ENCODE results near the gene RALB. TPM values are rescaled to one million over a fixed set of nuclear protein-coding genes. Genes with fewer than 3 reads are reported as not detected.

The RALB gene
- total RNA-seq, 2 donors from 2014 or later, result 43.7 to 48.5 TPM

GRCh38 chr2:120206022-120206581, 46.5 kb upstream of the RALB start:
- no peaks in the 10 kb centered on the region for H3K27me3 ChIP-seq
- H3K9me3 ChIP-seq, result no peaks in the 10 kb centered on the region
- H3K27ac ChIP-seq, result no peak overlapping the region
- TF ChIP-seq, protein P1, sequence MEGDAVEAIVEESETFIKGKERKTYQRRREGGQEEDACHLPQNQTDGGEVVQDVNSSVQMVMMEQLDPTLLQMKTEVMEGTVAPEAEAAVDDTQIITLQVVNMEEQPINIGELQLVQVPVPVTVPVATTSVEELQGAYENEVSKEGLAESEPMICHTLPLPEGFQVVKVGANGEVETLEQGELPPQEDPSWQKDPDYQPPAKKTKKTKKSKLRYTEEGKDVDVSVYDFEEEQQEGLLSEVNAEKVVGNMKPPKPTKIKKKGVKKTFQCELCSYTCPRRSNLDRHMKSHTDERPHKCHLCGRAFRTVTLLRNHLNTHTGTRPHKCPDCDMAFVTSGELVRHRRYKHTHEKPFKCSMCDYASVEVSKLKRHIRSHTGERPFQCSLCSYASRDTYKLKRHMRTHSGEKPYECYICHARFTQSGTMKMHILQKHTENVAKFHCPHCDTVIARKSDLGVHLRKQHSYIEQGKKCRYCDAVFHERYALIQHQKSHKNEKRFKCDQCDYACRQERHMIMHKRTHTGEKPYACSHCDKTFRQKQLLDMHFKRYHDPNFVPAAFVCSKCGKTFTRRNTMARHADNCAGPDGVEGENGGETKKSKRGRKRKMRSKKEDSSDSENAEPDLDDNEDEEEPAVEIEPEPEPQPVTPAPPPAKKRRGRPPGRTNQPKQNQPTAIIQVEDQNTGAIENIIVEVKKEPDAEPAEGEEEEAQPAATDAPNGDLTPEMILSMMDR (IDR thresholded peaks at IDR 0.05), result peak in 1 of 2 donors; percentile 51
- no peak for DNase-seq (ENCODE audit: low spot score)
- peaks cover 0 to 23% of the 10 kb centered on the region in 2 donors for H3K4me1 ChIP-seq
- H3K4me3 ChIP-seq, result no peak overlapping the region
- H3K36me3 ChIP-seq, result no peaks in the 10 kb centered on the region

DNA sequence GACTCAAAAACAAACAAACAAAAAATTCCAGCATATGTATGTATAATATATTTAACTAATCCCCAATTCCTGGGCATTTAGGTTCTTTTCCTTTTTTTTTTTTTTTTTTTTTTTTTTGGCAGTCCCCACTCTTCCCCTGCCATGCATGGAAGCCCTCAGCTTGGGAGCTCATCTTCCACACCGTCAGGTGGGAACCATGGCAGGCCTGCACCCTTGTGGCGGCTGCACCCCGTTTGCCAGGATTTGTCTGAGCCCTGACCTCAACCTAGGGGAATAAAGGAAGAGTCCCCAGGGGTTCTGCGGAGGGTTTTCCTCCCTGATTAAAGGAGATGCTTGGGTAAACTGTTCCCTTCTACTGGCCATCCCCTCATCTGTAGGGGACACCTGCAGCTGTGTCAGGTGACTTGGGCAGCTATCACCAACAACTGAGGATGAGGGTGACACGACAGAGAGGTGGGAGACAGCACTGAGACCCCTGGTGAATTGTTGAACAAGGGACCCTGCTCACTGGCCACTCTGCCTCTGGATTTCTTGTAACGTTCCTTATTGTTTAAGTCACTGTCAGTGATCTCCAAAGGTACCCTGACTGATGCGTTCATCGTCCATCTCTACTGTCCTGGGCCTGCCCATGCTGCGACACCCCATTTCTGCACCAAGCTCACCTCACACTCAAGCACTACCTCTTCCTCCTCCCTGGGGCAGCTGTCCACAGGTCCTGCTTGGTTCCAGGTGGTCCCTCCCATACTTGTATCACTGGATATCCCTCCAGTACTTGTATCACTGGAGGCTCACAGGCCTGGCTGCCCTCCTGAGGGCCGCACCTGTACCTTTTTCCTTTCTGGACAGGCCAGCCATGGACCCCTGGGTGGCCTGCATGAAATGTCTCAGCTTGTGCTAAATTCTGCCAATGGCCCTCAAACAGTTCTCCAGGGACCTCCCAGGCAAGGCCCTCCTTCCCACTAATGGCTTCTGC, 44.0 kb upstream of the RALB start:
- Histone ChIP-seq H3K4me1 (peaks cover 0 to 15% of the 10 kb centered on the region in 2 donors), H3K9me3 (no peaks in the 10 kb centered on the region), H3K27ac (no peak overlapping the region), H3K27me3 (no peaks in the 10 kb centered on the region), H3K36me3 (no peaks in the 10 kb centered on the region), H3K4me3 (no peak overlapping the region)
- TF ChIP-seq, protein P1 (IDR thresholded peaks at IDR 0.05), result no peak
- no peak for DNase-seq (ENCODE audit: low spot score)

DNA sequence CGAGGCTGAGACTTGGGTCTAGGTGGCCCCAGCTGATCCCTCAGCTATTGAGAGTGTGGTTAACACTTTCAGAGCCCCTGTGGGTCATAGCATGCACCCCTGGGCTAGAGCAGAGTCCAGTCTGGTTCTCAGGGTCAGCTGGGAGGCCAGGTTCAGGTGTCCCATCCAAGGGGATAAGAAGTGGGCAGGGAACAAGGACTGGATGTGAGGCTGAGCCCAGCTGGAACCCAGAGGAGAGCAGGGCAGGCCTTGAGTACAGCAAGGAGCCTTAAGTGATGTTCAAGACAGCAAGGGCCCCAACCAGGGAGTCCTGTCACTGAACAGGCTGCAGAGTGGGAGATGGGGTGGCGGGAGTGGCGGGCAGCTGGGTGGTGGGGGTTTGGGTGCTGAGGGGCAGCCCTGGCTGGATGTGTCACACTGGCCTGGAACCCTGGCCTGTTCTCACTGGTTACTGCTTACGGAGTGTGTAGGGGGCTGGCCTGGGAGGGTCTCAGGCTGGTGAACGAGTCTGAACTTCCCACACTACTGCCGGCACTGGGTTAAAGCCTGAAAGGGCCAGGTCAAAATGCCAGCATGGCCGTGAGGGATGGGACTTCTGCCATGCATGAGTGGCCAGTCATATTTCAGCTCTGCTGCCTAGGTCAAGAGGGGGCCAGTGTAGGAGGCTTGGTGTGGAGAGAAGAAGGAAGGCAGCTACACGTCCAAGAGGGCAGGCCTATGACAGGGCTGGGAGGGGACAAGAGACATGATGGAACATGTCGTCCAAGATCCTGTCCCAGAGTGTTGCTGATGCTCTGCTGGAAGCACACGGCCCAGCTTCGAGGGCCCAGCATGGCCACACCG, 43.0 kb upstream of the RALB start:
- Histone ChIP-seq H3K36me3 (no peaks in the 10 kb centered on the region), H3K27me3 (no peaks in the 10 kb centered on the region), H3K4me1 (peaks cover 0 to 7% of the 10 kb centered on the region in 2 donors), H3K9me3 (no peaks in the 10 kb centered on the region), H3K4me3 (no peak overlapping the region), H3K27ac (no peak overlapping the region)
- TF ChIP-seq, protein P1 (IDR thresholded peaks at IDR 0.05), result no peak
- no peak for DNase-seq (ENCODE audit: low spot score)

DNA sequence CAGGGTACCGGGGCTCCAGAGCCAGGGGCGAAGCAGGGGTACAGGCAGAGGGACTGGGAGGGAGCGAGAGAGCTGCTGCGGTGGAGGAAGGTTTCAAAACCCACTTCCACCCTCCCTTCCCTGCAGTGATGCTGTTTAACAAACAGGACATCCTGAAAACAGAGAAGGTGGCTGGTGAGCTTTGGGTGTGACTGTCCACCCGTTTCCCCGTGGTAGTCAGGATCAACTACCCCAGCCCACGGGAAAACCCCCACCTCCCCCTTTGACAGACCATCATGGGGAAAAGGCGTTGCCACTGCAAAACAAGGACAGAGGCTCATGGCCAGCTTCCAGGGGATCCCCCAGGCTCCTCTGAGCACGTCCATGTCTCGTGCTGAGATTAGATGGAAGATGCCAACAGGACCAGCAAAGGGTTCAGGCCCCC, 42.4 kb upstream of the RALB start:
- no peak overlapping the region for H3K27ac ChIP-seq
- no peak for DNase-seq (ENCODE audit: low spot score)

DNA sequence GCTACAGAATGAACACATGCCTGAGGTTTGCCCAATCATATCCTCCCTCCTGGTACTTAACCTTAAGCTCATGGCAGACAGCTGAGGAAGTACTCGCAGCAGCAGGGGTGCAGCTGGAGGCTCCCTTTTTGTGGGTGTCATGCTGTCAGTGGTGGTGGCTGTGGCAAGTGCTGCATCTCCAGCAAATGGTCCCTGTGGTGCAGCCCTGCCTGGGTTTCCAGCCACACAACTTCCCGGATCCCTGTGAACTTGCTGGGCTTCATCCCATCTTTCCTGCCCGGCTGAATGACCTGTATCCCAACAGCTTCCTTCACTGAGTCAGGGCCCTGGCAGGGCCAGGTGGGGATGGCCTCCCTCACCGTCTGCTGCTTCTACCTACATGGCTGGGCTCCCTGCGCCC, 34.5 kb upstream of the RALB start:
- TF ChIP-seq, protein P1 (IDR thresholded peaks at IDR 0.05), result no peak
- peaks cover 0 to 24% of the 10 kb centered on the region in 2 donors for H3K4me1 ChIP-seq
- DNase-seq (ENCODE audit: low spot score), result no peak

More for the DNA sequence above, 42.4 kb upstream of the RALB start:
- TF ChIP-seq, protein P1 (IDR thresholded peaks at IDR 0.05), result no peak
- no peaks in the 10 kb centered on the region for H3K36me3 ChIP-seq
- H3K4me3 ChIP-seq, result no peak overlapping the region
- peaks cover 0 to 7% of the 10 kb centered on the region in 2 donors for H3K4me1 ChIP-seq
- H3K27me3 ChIP-seq, result no peaks in the 10 kb centered on the region
- H3K9me3 ChIP-seq, result no peaks in the 10 kb centered on the region

More for the DNA sequence above, 34.5 kb upstream of the RALB start:
- no peak overlapping the region for H3K4me3 ChIP-seq
- peaks cover 0 to 5% of the 10 kb centered on the region in 2 donors for H3K9me3 ChIP-seq
- H3K36me3 ChIP-seq, result no peaks in the 10 kb centered on the region
- no peak overlapping the region for H3K27ac ChIP-seq
- no peaks in the 10 kb centered on the region for H3K27me3 ChIP-seq
